GM10266 (cell line): ENCODE data around the gene PCDHGA1.
A peak's percentile ranks its signal among the peaks of the same experiment; 100 is the strongest.

Experiments used
- DNase-seq: peaks from one replicate; pipeline ENCODE4 v3.0.0; 2012; ENCODE audit errors: extremely low spot score
- TF ChIP-seq, protein P1 (sequence below): IDR thresholded peaks from 2 replicates; pipeline ENCODE4 v1.5.1; 2012; ENCODE audit warnings: mild to moderate bottlenecking, low read depth; ENCODE audit not compliant: control insufficient read depth, insufficient read depth; ENCODE audit errors: missing control alignments

The PCDHGA1 gene

DNA sequence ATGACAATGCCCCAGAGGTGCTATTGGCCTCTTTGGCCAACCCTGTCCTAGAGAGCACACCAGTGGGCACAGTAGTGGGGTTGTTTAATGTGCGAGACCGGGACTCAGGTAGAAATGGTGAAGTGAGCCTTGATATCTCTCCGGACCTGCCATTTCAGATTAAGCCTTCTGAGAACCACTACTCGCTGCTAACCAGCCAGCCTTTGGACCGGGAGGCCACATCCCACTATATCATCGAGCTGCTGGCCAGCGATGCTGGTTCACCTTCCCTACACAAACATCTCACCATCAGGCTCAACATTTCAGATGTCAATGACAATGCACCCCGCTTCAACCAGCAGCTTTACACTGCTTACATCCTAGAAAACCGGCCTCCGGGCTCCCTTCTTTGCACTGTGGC, 160.0 kb downstream of the PCDHGA1 start:
- DNase-seq = no peak
- TF ChIP-seq, protein P1, sequence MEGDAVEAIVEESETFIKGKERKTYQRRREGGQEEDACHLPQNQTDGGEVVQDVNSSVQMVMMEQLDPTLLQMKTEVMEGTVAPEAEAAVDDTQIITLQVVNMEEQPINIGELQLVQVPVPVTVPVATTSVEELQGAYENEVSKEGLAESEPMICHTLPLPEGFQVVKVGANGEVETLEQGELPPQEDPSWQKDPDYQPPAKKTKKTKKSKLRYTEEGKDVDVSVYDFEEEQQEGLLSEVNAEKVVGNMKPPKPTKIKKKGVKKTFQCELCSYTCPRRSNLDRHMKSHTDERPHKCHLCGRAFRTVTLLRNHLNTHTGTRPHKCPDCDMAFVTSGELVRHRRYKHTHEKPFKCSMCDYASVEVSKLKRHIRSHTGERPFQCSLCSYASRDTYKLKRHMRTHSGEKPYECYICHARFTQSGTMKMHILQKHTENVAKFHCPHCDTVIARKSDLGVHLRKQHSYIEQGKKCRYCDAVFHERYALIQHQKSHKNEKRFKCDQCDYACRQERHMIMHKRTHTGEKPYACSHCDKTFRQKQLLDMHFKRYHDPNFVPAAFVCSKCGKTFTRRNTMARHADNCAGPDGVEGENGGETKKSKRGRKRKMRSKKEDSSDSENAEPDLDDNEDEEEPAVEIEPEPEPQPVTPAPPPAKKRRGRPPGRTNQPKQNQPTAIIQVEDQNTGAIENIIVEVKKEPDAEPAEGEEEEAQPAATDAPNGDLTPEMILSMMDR = no peak

DNA sequence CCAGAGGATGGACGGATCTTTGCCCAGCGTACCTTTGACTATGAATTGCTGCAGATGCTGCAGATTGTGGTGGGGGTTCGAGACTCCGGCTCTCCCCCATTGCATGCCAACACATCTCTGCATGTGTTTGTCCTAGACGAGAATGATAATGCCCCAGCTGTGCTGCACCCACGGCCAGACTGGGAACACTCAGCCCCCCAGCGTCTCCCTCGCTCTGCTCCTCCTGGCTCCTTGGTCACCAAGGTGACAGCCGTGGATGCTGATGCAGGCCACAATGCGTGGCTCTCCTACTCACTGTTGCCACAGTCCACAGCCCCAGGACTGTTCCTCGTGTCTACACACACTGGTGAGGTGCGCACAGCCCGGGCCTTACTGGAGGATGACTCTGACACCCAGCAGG, 160.5 kb downstream of the PCDHGA1 start:
- no peak for DNase-seq
- TF ChIP-seq, protein P1 = no peak

DNA sequence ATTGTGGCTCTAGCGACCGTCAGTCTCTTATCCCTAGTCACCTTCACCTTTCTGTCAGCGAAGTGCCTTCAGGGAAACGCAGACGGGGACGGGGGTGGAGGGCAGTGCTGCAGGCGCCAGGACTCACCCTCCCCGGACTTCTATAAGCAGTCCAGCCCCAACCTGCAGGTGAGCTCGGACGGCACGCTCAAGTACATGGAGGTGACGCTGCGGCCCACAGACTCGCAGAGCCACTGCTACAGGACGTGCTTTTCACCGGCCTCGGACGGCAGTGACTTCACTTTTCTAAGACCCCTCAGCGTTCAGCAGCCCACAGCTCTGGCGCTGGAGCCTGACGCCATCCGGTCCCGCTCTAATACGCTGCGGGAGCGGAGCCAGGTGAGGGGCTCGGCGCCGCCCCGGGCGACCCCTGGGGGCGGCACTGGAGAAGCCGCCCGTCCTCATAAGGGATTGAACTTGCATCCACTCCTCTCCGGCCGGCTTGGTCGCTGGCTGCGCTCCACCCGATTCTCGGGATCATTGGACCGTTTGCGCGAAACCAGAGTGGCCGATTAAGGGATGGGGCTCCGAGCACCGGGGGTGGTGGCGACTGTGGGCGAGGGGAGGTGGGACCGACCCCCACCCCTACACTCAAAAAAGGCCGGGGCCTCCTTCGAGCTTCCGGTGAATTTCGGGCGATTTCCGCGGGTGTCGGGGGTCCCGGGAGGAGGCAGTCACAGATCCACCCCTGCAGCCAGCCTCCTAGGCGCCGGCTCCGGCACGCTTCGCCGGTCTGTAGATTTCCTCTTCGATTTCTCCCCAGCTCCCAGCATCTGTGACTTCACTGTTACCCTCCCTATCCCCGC, 161.2 kb downstream of the PCDHGA1 start:
- DNase-seq = peak; percentile 42
- TF ChIP-seq, protein P1 = no peak

DNA sequence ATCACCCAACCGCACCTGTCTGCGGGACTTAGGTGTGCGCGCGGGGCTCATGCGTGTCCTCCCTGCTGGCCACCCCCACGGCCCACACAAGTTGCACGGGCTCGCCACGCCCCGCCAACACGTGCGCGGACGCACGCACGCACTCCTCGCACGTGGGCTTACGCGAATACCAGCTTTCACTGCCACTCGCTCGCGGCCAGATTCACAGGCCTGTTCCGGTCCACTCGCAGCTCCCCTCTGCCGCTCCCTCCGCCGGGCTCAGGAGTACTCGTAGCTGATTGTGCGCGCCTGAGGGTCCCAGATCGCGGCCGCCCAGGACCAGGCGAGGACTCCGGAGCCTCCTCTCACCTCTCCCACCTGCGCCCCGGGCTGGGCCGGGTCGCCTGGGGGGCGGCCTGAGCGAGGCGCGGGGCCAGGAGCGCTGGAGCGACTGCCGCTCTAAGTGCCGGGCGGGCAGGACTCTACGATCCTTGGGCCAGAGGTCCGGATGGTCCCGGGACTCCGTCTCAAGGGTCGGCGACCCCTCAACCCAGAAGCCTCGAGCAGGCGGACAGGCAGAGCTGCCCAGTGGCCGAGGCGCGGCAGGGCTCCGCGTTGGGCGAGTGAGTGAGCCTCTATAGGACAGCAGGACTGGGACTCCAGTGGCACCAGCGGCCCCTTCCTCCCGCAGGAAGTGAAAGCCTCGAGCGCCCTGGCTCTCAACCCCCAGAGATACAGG, 162.0 kb downstream of the PCDHGA1 start:
- peak; percentile 36 for DNase-seq

GRCh38 chr5:141493500-141494422, 163.4 kb downstream of the PCDHGA1 start:
- DNase-seq = no peak
- TF ChIP-seq, protein P1 = no peak

More for the DNA sequence above, 162.0 kb downstream of the PCDHGA1 start:
- TF ChIP-seq, protein P1 = no peak

GRCh38 chr5:141494761-141495452, 164.6 kb downstream of the PCDHGA1 start:
- TF ChIP-seq, protein P1 = no peak
- DNase-seq = peak; percentile 22
